ENCODE measurements around the gene IL1RN.

IL1RN gene

GRCh38 chr2:113103277-113103676 lies 24.1 kb upstream of the IL1RN start:
- DNase-seq (ENCODE audit: low read depth in 2 of 2), result no peak

GRCh38 chr2:113104054-113104611 lies 23.3 kb upstream of the IL1RN start:
- no peak for DNase-seq (ENCODE audit: low read depth in 2 of 2)

- peak in 1 of 2 donors; percentile 23 for DNase-seq (ENCODE audit: low read depth in 2 of 2)
Observed at GRCh38 chr2:113105047-113105785, 22.2 kb upstream of the IL1RN start.

GRCh38 chr2:113111121-113111520 lies 16.3 kb upstream of the IL1RN start:
- DNase-seq (ENCODE audit: low read depth in 2 of 2), result no peak

GRCh38 chr2:113111823-113112287 lies 15.5 kb upstream of the IL1RN start:
- no peak for DNase-seq (ENCODE audit: low read depth in 2 of 2)

- DNase-seq (ENCODE audit: low read depth in 2 of 2), result no peak
Observed at GRCh38 chr2:113112441-113112840, 15.0 kb upstream of the IL1RN start.

- no peak for DNase-seq (ENCODE audit: low read depth in 2 of 2)
Observed at GRCh38 chr2:113112871-113113270, 14.5 kb upstream of the IL1RN start.

GRCh38 chr2:113113807-113114206 lies 13.6 kb upstream of the IL1RN start:
- no peak for DNase-seq (ENCODE audit: low read depth in 2 of 2)

- no peak for DNase-seq (ENCODE audit: low read depth in 2 of 2)
Observed at GRCh38 chr2:113114224-113114945, 13.0 kb upstream of the IL1RN start.

- DNase-seq (ENCODE audit: low read depth in 2 of 2), result no peak
Observed at GRCh38 chr2:113114996-113115395, 12.4 kb upstream of the IL1RN start.

GRCh38 chr2:113116100-113116958 lies 11.1 kb upstream of the IL1RN start:
- no peak for DNase-seq (ENCODE audit: low read depth in 2 of 2)

- DNase-seq (ENCODE audit: low read depth in 2 of 2), result no peak
Observed at GRCh38 chr2:113117541-113118262, 9.7 kb upstream of the IL1RN start.

GRCh38 chr2:113118263-113118657 lies 9.1 kb upstream of the IL1RN start:
- DNase-seq (ENCODE audit: low read depth in 2 of 2), result no peak

GRCh38 chr2:113119111-113119510 lies 8.3 kb upstream of the IL1RN start:
- DNase-seq (ENCODE audit: low read depth in 2 of 2), result no peak

- no peak for DNase-seq (ENCODE audit: low read depth in 2 of 2)
Observed at GRCh38 chr2:113120861-113121260, 6.5 kb upstream of the IL1RN start.

GRCh38 chr2:113122364-113122763 lies 5.0 kb upstream of the IL1RN start:
- DNase-seq (ENCODE audit: low read depth in 2 of 2), result no peak

- DNase-seq (ENCODE audit: low read depth in 2 of 2), result no peak
Observed at GRCh38 chr2:113123726-113124125, 3.7 kb upstream of the IL1RN start.

- no peak for DNase-seq (ENCODE audit: low read depth in 2 of 2)
Observed at GRCh38 chr2:113124181-113124961, 3.0 kb upstream of the IL1RN start.

GRCh38 chr2:113124984-113125855 lies 2.2 kb upstream of the IL1RN start:
- no peak for DNase-seq (ENCODE audit: low read depth in 2 of 2)
